ENCODE results near the gene PELI1. TPM values are rescaled to one million over a fixed set of nuclear protein-coding genes. Genes with fewer than 3 reads are reported as not detected.

The PELI1 gene
- total and polyA plus RNA-seq, 2 of the 8 experiments (the other 6 are each of a cell fraction or from before 2014, with no cell fraction given), result 21.8 to 57.1 TPM

GRCh38 chr2:64189586-64189985, 45.4 kb upstream of the PELI1 start (continued):
- no peak for TF ChIP-seq KDM4A (IDR thresholded peaks at IDR 0.05; ENCODE audit: low read depth, low read length, severe bottlenecking)
- no peak for TF ChIP-seq YY1 (IDR thresholded peaks at IDR 0.05; ENCODE audit: low read depth, low read length)
- no peak for TF ChIP-seq TAF1 (IDR thresholded peaks at IDR 0.05; ENCODE audit: low read depth, low read length)
